Islet of Langerhans (tissue), 1 donor: ENCODE data around the gene AJUBA.
"Not testable (repeated sequence)": the region's sequence is repeated elsewhere in the genome, so short reads cannot be mapped to it uniquely, and the experiment has no call there.

Experiments
- FAIRE-seq: peaks from one replicate; lab custom pipeline; 2011; peaks lifted over from hg19 to GRCh38; lab: Jason Lieb, UNC

AJUBA gene

GRCh38 chr14:22982477-22983245 lies at the start of gene AJUBA:
Gene AJUBA, minus strand, starts transcription at chr14:22982551. Its CDS starts 285 bp downstream, at chr14:22982266.
- no peak for FAIRE-seq

GRCh38 chr14:23030936-23031335 lies 48.6 kb upstream of the AJUBA start:
- no peak for FAIRE-seq

- FAIRE-seq, result no peak
These were observed 46.4 kb upstream of the AJUBA start for GRCh38 chr14:23028799-23029198.

GRCh38 chr14:23025151-23025814 lies 42.9 kb upstream of the AJUBA start:
- FAIRE-seq, result no peak

GRCh38 chr14:23024612-23025075 lies 42.3 kb upstream of the AJUBA start:
- FAIRE-seq, result no peak

- no peak for FAIRE-seq
These were observed 41.4 kb upstream of the AJUBA start for GRCh38 chr14:23023795-23024152.

- no peak for FAIRE-seq
These were observed 40.9 kb upstream of the AJUBA start for GRCh38 chr14:23023022-23023794.

GRCh38 chr14:23021889-23022442 lies 39.6 kb upstream of the AJUBA start:
- FAIRE-seq, result no peak

GRCh38 chr14:23021434-23021833 lies 39.1 kb upstream of the AJUBA start:
- FAIRE-seq, result no peak

- FAIRE-seq, result no peak
These were observed 38.1 kb upstream of the AJUBA start for GRCh38 chr14:23020143-23021128.

GRCh38 chr14:23018107-23018506 lies 35.8 kb upstream of the AJUBA start:
- no peak for FAIRE-seq

GRCh38 chr14:23017091-23017490 lies 34.7 kb upstream of the AJUBA start:
- FAIRE-seq, result no peak

GRCh38 chr14:23015618-23016017 lies 33.3 kb upstream of the AJUBA start:
- FAIRE-seq, result no peak

- not testable (repeated sequence) for FAIRE-seq
These were observed 31.4 kb upstream of the AJUBA start for GRCh38 chr14:23013749-23014054.

- no peak for FAIRE-seq
These were observed 30.9 kb upstream of the AJUBA start for GRCh38 chr14:23013054-23013748.

GRCh38 chr14:23009939-23010726 lies 27.8 kb upstream of the AJUBA start, which contains the start of gene C14orf93:
Gene C14orf93, minus strand, starts transcription at chr14:23010143. Its CDS starts 11,120 bp downstream, at chr14:22999023.
- no peak for FAIRE-seq

- peak; percentile 49 for FAIRE-seq
These were observed 27.2 kb upstream of the AJUBA start for GRCh38 chr14:23009483-23009938.

GRCh38 chr14:23008831-23009230 lies 26.5 kb upstream of the AJUBA start:
- no peak for FAIRE-seq

- FAIRE-seq, result peak; percentile 13
These were observed 24.4 kb upstream of the AJUBA start for GRCh38 chr14:23006544-23007419.
